MCF 10A (cell line): ENCODE data around the gene TNNI3. TPM values are rescaled to one million over a fixed set of nuclear protein-coding genes. Genes with fewer than 3 reads are reported as not detected.
"Not testable (repeated sequence)": the region's sequence is repeated elsewhere in the genome, so short reads cannot be mapped to it uniquely, and the experiment has no call there.

Experiments
- Bru-seq: library from RNA; stranded (reverse); fragments of 400-500 nt; gene quantifications from one replicate; lab custom pipeline; 2021; lab: Mats Ljungman, UMichigan
- BruChase-seq, 2 experiments: library from RNA; stranded (reverse); fragments of 400-500 nt; gene quantifications; one replicate each; lab custom pipeline; 2021; lab: Mats Ljungman, UMichigan
- BruUV-seq: library from RNA; stranded (reverse); fragments of 400-500 nt; replicated peaks from 2 replicates; lab custom pipeline; 2021; lab: Mats Ljungman, UMichigan
- CTCF ChIA-PET: fragments of 300-600 bp; sonication (Branson Sonifier 250); formaldehyde crosslinking; extraction: SDS; loops from one replicate; lab custom pipeline; 2021; ENCODE audit warnings: antibody characterized with exemption, inconsistent platforms; lab: Yijun Ruan, JAX
- POLR2A ChIA-PET: fragments of 300-600, 350-650 bp; sonication (Branson Sonifier 250); formaldehyde crosslinking; extraction: SDS; loops from one replicate; lab custom pipeline; 2020; ENCODE audit warnings: antibody characterized with exemption, inconsistent platforms; lab: Yijun Ruan, JAX
- DNase-seq: peaks from one replicate; pipeline ENCODE4 v3.0.0-alpha.2; 2018; ENCODE audit not compliant: unreplicated experiment
- H3K27ac Mint-ChIP-seq: one replicate; pipeline ENCODE4 v1.8.0; 2022; ENCODE audit warnings: mild to moderate bottlenecking, low read depth, mixed read lengths; ENCODE audit not compliant: unreplicated experiment
- H3K27me3 Mint-ChIP-seq: one replicate; pipeline ENCODE4 v1.8.0; 2022; ENCODE audit warnings: mixed read lengths; ENCODE audit not compliant: insufficient read depth, unreplicated experiment
- H3K36me3 Mint-ChIP-seq: one replicate; pipeline ENCODE4 v1.8.0; 2022; ENCODE audit warnings: mild to moderate bottlenecking, moderate library complexity, mixed read lengths; ENCODE audit not compliant: insufficient read depth, unreplicated experiment
- H3K4me1 Mint-ChIP-seq: one replicate; pipeline ENCODE4 v1.8.0; 2022; ENCODE audit warnings: mixed read lengths; ENCODE audit not compliant: insufficient read depth, unreplicated experiment
- H3K4me3 Mint-ChIP-seq: one replicate; pipeline ENCODE4 v1.8.0; 2022; ENCODE audit warnings: mild to moderate bottlenecking, moderate library complexity, mixed read lengths; ENCODE audit not compliant: unreplicated experiment
- H3K9me3 Mint-ChIP-seq: one replicate; pipeline ENCODE4 v1.8.0; 2022; ENCODE audit warnings: mixed read lengths; ENCODE audit not compliant: unreplicated experiment
- intact Hi-C: fragments of 100-400 bp; cut with micrococcal nuclease; formaldehyde crosslinking; loops from 2 replicates; pipeline ENCODE4 v1.14.1; 2022
- long read RNA-seq: library from polyadenylated mRNA; stranded (forward); transcript quantifications from one replicate; pipeline ENCODE4 v2.0.0, GENCODE V29; 2022
- total RNA-seq: library from RNA; stranded (reverse); gene quantifications from 2 replicates; pipeline ENCODE4 v1.2.3, GENCODE V29; 2022
- TF ChIP-seq, protein P1 (sequence below): fragments of 200-600 bp; IDR thresholded peaks from one replicate; pipeline ENCODE4 v1.8.0; 2022; ENCODE audit warnings: antibody characterized with exemption, mild to moderate bottlenecking; ENCODE audit not compliant: unreplicated experiment

TNNI3 gene
- total RNA-seq (0.89 TPM in 1 of 2 replicates, not detected in the other), Bru-seq, nascent RNA (not detected), BruChase-seq, experiment 1, labeled RNA remaining after a 6-hour chase (percentile 1 among the genes with signal in this experiment), BruChase-seq, experiment 2, labeled RNA remaining after a 2-hour chase (percentile 10 among the genes with signal in this experiment)
- long read RNA-seq = 0 reads

DNA sequence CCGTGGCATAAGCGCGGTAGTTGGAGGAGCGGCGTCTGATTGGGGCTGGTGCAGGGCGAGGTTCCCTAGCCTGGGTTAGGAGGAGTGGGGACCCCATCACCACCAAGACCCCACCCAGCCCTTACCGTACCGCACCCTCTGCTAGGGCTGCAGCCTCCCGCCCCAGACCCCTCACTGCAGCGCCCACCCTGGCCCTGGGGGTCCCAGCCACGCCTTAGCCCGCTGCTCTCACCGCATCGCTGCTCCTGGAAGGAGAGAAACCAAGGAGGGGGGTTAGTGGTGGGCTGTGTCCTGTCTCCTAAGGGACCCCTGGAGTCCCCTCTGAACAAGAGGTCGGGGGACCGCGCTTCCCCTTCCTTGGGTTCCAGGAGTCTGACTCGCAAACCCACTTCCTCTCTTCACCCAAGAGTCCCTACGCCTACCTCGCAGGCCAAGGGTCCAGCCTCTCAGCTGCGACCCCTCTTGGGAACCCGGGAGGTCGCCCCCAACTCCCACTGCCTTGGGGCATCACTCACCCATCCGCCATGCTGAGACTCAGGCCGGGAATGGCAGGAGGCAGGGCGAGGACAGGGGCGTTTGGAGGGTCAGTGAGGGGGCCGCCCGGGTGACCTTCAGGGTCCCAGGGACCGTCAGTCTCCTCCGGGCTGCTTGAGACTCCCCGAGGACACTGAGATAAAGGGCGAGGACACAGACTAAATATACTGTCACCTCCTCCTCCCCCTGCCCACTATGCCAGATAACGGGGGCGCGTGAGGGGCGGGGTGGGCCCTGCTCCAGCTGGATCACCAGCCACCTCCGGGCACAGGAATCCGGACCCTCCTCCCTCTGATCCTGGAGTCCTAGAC lies at the start of gene TNNI3:
TNNI3 (minus strand) TSS at position 669 of the 845 bp plus-strand sequence; CDS start at position 526, 143 bp downstream.
- no peaks in the 10 kb centered on the region for H3K36me3 Mint-ChIP-seq
- H3K4me3 Mint-ChIP-seq = no peak within 1 kb of the TSS
- POLR2A ChIA-PET = no interaction called here
- H3K9me3 Mint-ChIP-seq = peaks cover 2% of the 10 kb centered on the region
- TF ChIP-seq, protein P1, sequence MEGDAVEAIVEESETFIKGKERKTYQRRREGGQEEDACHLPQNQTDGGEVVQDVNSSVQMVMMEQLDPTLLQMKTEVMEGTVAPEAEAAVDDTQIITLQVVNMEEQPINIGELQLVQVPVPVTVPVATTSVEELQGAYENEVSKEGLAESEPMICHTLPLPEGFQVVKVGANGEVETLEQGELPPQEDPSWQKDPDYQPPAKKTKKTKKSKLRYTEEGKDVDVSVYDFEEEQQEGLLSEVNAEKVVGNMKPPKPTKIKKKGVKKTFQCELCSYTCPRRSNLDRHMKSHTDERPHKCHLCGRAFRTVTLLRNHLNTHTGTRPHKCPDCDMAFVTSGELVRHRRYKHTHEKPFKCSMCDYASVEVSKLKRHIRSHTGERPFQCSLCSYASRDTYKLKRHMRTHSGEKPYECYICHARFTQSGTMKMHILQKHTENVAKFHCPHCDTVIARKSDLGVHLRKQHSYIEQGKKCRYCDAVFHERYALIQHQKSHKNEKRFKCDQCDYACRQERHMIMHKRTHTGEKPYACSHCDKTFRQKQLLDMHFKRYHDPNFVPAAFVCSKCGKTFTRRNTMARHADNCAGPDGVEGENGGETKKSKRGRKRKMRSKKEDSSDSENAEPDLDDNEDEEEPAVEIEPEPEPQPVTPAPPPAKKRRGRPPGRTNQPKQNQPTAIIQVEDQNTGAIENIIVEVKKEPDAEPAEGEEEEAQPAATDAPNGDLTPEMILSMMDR = no peak
- intact Hi-C loops = no loop called here
- no TSS peak for BruUV-seq
- CTCF ChIA-PET = interaction anchor here (0.7 to 3.6 kb wide), 4 partner anchors 13 to 226 kb away, joined by 3 to 25 read pairs (median 4); no protein-coding TSS in a partner anchor
- peaks cover 27% of the 10 kb centered on the region for H3K4me1 Mint-ChIP-seq
- no peaks in the 10 kb centered on the region for H3K27me3 Mint-ChIP-seq
- no peak for DNase-seq
- peak within 1 kb of the TSS; percentile 75 for H3K27ac Mint-ChIP-seq

DNA sequence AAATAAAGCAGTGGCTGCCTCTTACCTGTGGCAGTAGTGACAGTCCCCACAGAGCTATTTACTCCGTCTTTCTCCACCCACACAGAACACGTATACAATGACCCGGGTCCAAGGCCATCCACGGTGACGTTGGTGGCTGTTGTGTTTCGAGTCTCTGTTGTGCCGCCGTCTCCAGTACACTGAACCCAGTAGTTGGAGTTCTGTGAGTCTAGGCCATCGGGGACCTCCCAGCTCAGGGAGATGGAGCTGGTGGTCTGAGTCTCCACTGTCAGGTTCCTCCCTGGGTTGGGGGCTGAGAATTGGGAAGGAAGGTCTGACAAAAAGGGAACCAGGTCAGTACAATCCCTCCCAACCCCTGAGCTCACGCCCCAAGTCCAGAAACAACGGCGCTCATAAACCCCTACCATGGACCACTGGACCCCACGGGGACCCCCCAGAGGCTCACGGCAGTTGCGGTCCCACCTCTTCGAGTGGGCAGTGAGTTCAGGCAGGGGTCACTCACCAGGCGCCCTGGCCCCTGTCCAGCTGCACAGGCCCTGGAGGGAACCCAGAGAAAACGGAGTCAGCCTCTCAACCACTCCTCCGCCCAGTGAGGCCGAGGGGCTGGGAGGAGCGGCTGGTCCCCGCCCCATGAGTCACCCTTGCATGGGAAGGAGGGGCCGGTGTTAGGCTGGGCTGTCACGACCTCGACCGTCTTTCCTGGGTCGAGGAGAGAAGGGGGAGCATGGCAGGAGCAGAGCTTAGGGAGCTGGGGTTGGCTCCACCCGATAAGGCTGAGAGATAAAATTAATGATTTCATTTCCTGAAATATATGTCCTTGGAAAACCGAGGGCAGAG lies 49.4 kb upstream of the TNNI3 start:
- BruUV-seq = no TSS peak

GRCh38 chr19:55202199-55202598 lies 44.7 kb upstream of the TNNI3 start:
- H3K27me3 Mint-ChIP-seq, H3K9me3 Mint-ChIP-seq, H3K4me3 Mint-ChIP-seq, DNase-seq, intact Hi-C loops, H3K4me1 Mint-ChIP-seq, H3K36me3 Mint-ChIP-seq, BruUV-seq, H3K27ac Mint-ChIP-seq: not testable (repeated sequence)
- TF ChIP-seq, protein P1 = peak; percentile 13
- ChIA-PET CTCF (interaction anchor here (1.0 to 1.2 kb wide), 2 partner anchors 13 to 216 kb away, joined by 3 to 5 read pairs; no protein-coding TSS in a partner anchor), POLR2A (interaction anchor here (0.6 kb wide), 1 partner anchor 85 kb away, joined by 3 read pairs; the partner anchor contains the start of gene PPP1R12C)

More for the DNA sequence above, 49.4 kb upstream of the TNNI3 start:
- ChIA-PET POLR2A (interaction anchor here (0.7 to 1.9 kb wide), 6 partner anchors 9 to 61 kb away, joined by 3 to 12 read pairs (median 6); partner anchors contain the start of gene SYT5), CTCF (interaction anchor here (0.5 kb wide), 1 partner anchor 69 kb away, joined by 3 read pairs; no protein-coding TSS in a partner anchor)
- H3K4me3 Mint-ChIP-seq = peak overlapping the region; percentile 66
- no peaks in the 10 kb centered on the region for H3K9me3 Mint-ChIP-seq
- peak overlapping the region; percentile 91 for H3K27ac Mint-ChIP-seq
- TF ChIP-seq, protein P1 = no peak
- no peaks in the 10 kb centered on the region for H3K27me3 Mint-ChIP-seq
- intact Hi-C loops = loop anchor here (2.0 kb wide), 1 partner anchor 18 kb away; no protein-coding TSS in a partner anchor
- H3K4me1 Mint-ChIP-seq = peaks cover 21% of the 10 kb centered on the region
- peak; percentile 93 for DNase-seq
- H3K36me3 Mint-ChIP-seq = peaks cover 10% of the 10 kb centered on the region
